ENCODE results near the gene SYNM. TPM values are rescaled to one million over a fixed set of nuclear protein-coding genes. Genes with fewer than 3 reads are reported as not detected.

The SYNM gene
- total RNA-seq, 4 donors from 2014 or later: 6.0 to 38.5 (median 15.6) TPM

GRCh38 chr15:99090938-99091337 lies 13.9 kb upstream of the SYNM start:
- Histone ChIP-seq H3K9me3 (no peaks in the 10 kb centered on the region), H3K4me3 (no peak overlapping the region), H3K27ac (no peak overlapping the region), H3K27me3 (no peaks in the 10 kb centered on the region), H3K4me1 (no peaks in the 10 kb centered on the region), H3K36me3 (no peaks in the 10 kb centered on the region)
- no peak for DNase-seq
- TF ChIP-seq, protein P1, sequence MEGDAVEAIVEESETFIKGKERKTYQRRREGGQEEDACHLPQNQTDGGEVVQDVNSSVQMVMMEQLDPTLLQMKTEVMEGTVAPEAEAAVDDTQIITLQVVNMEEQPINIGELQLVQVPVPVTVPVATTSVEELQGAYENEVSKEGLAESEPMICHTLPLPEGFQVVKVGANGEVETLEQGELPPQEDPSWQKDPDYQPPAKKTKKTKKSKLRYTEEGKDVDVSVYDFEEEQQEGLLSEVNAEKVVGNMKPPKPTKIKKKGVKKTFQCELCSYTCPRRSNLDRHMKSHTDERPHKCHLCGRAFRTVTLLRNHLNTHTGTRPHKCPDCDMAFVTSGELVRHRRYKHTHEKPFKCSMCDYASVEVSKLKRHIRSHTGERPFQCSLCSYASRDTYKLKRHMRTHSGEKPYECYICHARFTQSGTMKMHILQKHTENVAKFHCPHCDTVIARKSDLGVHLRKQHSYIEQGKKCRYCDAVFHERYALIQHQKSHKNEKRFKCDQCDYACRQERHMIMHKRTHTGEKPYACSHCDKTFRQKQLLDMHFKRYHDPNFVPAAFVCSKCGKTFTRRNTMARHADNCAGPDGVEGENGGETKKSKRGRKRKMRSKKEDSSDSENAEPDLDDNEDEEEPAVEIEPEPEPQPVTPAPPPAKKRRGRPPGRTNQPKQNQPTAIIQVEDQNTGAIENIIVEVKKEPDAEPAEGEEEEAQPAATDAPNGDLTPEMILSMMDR (IDR thresholded peaks at IDR 0.05): no peak

- DNase-seq: no peak
- H3K36me3 ChIP-seq: no peaks in the 10 kb centered on the region
- no peaks in the 10 kb centered on the region for H3K27me3 ChIP-seq
- no peak overlapping the region for H3K4me3 ChIP-seq
- no peak for TF ChIP-seq POLR2A (IDR thresholded peaks at IDR 0.05)
- TF ChIP-seq, protein P1 (IDR thresholded peaks at IDR 0.05): no peak
- H3K9me3 ChIP-seq: no peaks in the 10 kb centered on the region
- H3K27ac ChIP-seq: no peak overlapping the region
- H3K4me1 ChIP-seq: no peaks in the 10 kb centered on the region
Measured at GRCh38 chr15:99092554-99093172, 12.2 kb upstream of the SYNM start.

DNA sequence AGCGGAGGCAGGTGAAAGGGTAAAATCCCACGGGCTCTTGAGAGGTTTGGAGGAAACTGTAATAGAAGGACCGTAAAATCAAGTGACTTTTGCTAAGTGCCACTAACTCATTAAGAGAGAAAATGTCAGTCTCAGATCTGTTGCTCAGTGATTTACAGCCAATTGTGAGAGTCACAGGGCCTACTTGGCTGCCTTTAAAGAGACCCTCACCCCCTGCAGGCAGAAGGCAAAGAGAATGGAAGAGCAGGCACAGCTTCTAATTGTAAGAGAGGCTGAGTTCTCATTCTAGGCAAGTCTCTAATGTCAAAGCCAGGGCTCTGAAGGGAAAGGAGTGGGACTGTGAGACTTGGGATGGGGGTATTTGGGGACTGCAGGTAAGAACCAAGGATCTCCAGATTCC lies 9.3 kb upstream of the SYNM start:
- Histone ChIP-seq H3K36me3 (no peaks in the 10 kb centered on the region), H3K4me1 (peaks cover 0 to 6% (median 2%) of the 10 kb centered on the region in 4 donors), H3K9me3 (no peaks in the 10 kb centered on the region), H3K27me3 (peaks cover 0 to 5% of the 10 kb centered on the region in 2 donors), H3K4me3 (no peak overlapping the region), H3K27ac (no peak overlapping the region)
- TF ChIP-seq, protein P1 (IDR thresholded peaks at IDR 0.05): no peak
- no peak for TF ChIP-seq POLR2A (IDR thresholded peaks at IDR 0.05)
- no peak for DNase-seq

GRCh38 chr15:99096173-99096893 lies 8.5 kb upstream of the SYNM start:
- H3K4me3 ChIP-seq: no peak overlapping the region
- H3K9me3 ChIP-seq: no peaks in the 10 kb centered on the region
- H3K27me3 ChIP-seq: peaks cover 0 to 5% of the 10 kb centered on the region in 2 donors
- no peak for DNase-seq
- H3K4me1 ChIP-seq: peaks cover 0 to 7% (median 3%) of the 10 kb centered on the region in 4 donors
- no peak for TF ChIP-seq POLR2A (IDR thresholded peaks at IDR 0.05)
- TF ChIP-seq, protein P1 (IDR thresholded peaks at IDR 0.05): no peak
- no peaks in the 10 kb centered on the region for H3K36me3 ChIP-seq
- H3K27ac ChIP-seq: no peak overlapping the region

DNA sequence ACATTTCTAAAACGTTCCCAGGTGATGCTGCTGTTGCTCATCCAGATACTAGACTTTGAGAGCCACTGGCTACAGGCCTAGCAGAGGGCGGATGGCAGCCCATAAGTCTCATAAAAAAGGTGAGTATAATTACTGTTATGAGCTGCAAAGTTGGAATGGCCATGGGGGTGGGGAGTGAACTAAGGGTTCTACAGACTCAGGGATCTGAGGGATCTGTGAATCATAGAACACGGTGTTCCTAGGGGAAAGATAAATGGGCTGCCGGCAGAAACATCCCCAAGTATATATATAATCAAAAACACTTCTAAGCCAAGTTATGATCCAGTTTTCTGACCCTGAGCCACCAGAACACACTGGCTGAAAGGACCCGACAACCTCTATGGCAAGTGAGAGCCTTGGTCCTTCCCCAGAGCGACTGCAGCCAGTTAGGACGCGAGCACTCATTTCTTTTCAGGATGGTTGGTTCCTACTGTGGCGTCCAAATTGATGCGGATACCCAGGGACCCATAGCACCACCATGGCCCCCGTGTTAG lies 7.9 kb upstream of the SYNM start:
- no peak overlapping the region for H3K4me3 ChIP-seq
- H3K9me3 ChIP-seq: no peaks in the 10 kb centered on the region
- peaks cover 0 to 5% of the 10 kb centered on the region in 2 donors for H3K27me3 ChIP-seq
- no peak for DNase-seq
- no peak for TF ChIP-seq POLR2A (IDR thresholded peaks at IDR 0.05)
- TF ChIP-seq, protein P1 (IDR thresholded peaks at IDR 0.05): no peak
- H3K4me1 ChIP-seq: peaks cover 0 to 7% (median 3%) of the 10 kb centered on the region in 4 donors
- no peaks in the 10 kb centered on the region for H3K36me3 ChIP-seq
- no peak overlapping the region for H3K27ac ChIP-seq

All from Peyer's patch (tissue), 4 donors.